Fibroblast of villous mesenchyme (primary cell): Measurements from ENCODE around the gene PTPRM. TPM values are rescaled to one million over a fixed set of nuclear protein-coding genes. Genes with fewer than 3 reads are reported as not detected.

Experiments used
- DNase-seq: peaks from one replicate; pipeline ENCODE4 v3.0.0-alpha.2; 2010; ENCODE audit warnings: low read depth
- H3K4me3 ChIP-seq: 2 replicates; pipeline ENCODE4 v1.5.1; 2011; ENCODE audit warnings: low read depth, mild to moderate bottlenecking, low read length
- CTCF ChIP-seq: IDR thresholded peaks from 2 replicates; pipeline ENCODE4 v1.5.1; 2012; ENCODE audit warnings: low read depth, mild to moderate bottlenecking, low read length; ENCODE audit not compliant: insufficient read depth
- total RNA-seq: library from RNA; depleted of rRNA; stranded (reverse); fragments of >200 nt; gene quantifications from 2 replicates; pipeline ENCODE4 v1.2.3, GENCODE V29; 2012

PTPRM gene
- total RNA-seq, 1 donor: 56.1 TPM

DNA sequence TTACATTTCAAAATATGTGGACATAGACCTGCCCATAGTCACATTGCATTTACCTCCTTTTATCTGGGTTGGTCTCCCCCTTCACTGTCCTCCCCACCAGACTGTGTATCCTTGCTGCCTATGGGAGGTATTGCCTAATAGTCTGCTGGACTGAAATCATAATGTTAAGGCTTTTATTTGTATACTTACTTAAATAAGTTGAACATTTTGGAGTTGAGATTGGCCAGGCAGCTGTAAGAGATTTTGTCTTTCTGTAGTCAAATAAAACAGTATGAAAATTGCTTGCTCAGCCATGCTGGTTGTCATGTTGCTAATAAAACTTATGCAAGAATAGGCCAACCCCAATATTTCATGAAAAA is 280.9 kb downstream of the PTPRM start:
- no peak overlapping the region for H3K4me3 ChIP-seq
- TF ChIP-seq CTCF: no peak
- DNase-seq: peak; percentile 37

DNA sequence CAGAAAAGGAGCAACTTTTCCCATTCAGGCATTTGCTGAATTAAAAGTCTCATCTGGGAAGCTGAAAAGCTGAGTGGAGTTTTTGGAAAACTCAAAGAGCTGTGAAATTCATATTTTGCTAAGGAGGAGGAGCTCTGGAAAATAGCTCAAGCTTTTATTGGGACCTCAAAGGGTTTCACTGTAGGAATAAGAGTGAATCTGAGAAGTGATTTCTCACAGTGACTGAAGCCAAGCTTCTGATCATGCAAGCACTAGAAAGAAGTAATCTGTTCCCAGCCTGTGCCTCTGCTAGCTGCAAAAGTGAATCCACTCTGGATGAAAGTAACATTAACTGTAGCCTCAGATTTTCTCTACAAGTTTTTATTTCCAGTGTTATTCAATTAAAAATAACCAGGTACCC is 283.3 kb downstream of the PTPRM start:
- no peak for DNase-seq
- H3K4me3 ChIP-seq: no peak overlapping the region
- TF ChIP-seq CTCF: no peak

DNA sequence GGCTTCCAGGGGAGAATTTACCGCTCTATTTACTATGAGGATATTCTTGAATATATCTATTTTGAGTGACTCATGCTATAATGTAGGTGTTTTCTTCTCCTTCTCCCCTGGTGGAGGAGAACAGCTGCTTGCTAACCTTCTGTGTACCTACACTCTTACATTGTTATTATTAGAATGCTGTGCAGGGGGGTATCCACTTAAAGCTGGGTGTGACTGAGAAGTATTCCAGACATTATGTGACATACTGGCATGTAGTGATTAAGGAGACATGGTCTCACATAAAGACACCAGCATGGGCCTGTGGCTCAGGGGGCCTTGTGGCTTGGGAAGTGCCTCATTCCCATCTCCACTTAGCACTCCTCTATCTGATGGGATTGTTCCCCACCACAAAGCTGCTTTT is 287.9 kb downstream of the PTPRM start:
- H3K4me3 ChIP-seq: no peak overlapping the region
- no peak for DNase-seq
- no peak for TF ChIP-seq CTCF

- TF ChIP-seq CTCF: no peak
- no peak overlapping the region for H3K4me3 ChIP-seq
- DNase-seq: no peak
Measured at GRCh38 chr18:7855671-7856070, 288.6 kb downstream of the PTPRM start.

DNA sequence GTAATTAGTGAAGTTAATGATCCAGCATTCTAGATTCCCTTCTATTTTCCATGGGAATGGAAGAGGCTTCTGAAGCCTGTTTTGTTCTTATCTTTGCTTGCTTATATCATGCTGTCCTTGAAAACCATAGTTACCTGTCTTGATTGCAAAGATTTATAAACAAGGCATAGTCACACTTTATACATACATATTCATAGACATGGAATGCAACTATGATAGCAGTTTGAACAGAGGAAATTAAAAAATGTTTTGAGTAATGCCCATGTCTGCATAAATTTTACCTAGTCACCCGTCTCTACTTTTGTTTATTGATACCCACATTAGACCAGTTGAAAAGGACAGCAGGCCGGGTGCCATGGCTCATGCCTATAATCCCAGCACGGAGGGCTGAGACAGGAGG is 289.0 kb downstream of the PTPRM start:
- no peak for TF ChIP-seq CTCF
- DNase-seq: no peak
- no peak overlapping the region for H3K4me3 ChIP-seq

DNA sequence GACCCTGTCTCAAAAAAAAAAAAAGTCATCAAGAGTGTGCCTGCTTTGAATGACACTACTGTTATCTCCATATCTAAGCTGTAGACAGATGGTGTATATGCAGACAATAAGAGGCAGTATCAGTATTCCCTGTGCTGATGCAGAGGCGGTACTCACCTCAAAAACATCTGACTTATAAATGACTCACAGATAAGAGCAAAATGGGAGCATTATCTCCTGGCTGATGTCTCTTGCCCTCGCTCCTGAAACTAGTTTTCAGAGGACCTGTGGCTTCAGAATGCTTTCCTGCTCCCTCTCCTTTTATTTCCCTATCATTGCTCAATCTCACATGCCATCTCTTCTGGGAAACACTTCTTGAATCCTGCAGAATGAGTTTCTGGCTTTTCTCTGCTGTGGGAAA is 289.6 kb downstream of the PTPRM start:
- DNase-seq: peak; percentile 32
- TF ChIP-seq CTCF: no peak
- H3K4me3 ChIP-seq: no peak overlapping the region

DNA sequence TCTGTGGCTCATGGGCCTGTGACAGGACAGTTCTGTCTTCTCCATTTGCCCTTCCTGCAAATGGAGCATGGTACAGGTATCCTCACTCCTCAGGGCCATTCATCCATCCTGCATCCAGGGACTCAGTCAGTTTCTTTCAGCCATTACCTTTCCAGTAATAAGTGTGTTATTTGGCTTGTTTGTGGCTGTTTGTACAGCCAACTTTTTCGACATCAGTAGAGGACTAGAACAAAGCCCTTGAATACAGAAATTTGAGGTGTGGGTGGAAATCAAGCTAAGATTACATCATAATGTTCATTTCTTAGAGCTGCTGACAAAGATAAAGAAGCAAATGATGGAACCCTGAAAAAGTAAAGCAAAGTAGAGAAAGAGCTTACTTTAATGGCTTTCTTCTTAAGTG is 290.4 kb downstream of the PTPRM start:
- no peak overlapping the region for H3K4me3 ChIP-seq
- TF ChIP-seq CTCF: no peak
- no peak for DNase-seq
